Naive thymus-derived CD4-positive, alpha-beta T cell (primary cell): ENCODE measurements around the gene PABPN1L. TPM values are rescaled to one million over a fixed set of nuclear protein-coding genes. Genes with fewer than 3 reads are reported as not detected.
A peak's percentile ranks its signal among the peaks of the same experiment; 100 is the strongest.

Experiments used
- ATAC-seq: fragments of 150-1000 bp; cut with Tn5 transposase; 2 replicates; pipeline ENCODE4 v1.10.0; 2021; ENCODE audit warnings: mild to moderate bottlenecking, moderate library complexity
- CTCF ChIA-PET: fragments of 350-600 bp; sonication (Branson Sonifier 250); formaldehyde crosslinking; loops from one replicate; lab custom pipeline; 2021; ENCODE audit warnings: antibody characterized with exemption; lab: Charles Lee
- POLR2A ChIA-PET: fragments of 350-600 bp; sonication (Branson Sonifier 250); formaldehyde crosslinking; loops from one replicate; lab custom pipeline; 2021; ENCODE audit warnings: antibody characterized with exemption, inconsistent platforms; lab: Charles Lee
- DNase-seq, 9 donors: peaks; one replicate each; pipeline versions ENCODE4 v3.0.0 to v3.0.0-alpha.2; 2020 to 2022; ENCODE audit warnings: mixed read lengths in 1 of 9
- H3K27ac ChIP-seq: one replicate; pipeline ENCODE4 v1.7.0; 2013; ENCODE audit warnings: mild to moderate bottlenecking, low read depth, low read length, moderate library complexity
- H3K27me3 ChIP-seq, 2 donors: one replicate each; pipeline ENCODE4 v1.7.0; 2013; ENCODE audit warnings: low read length in 2 of 2, mild to moderate bottlenecking in 2 of 2, moderate library complexity in 2 of 2; ENCODE audit not compliant: control insufficient read depth in 2 of 2, insufficient read depth in 2 of 2
- H3K36me3 ChIP-seq, 3 experiments: 1 replicate in 2 of 3; 2 replicates in 1 of 3; pipeline ENCODE4 v1.7.0; 2013; ENCODE audit warnings: low read length in 3 of 3, mild to moderate bottlenecking in 3 of 3, moderate library complexity in 1 of 3; ENCODE audit not compliant: insufficient read depth in 3 of 3, control insufficient read depth in 2 of 3
- H3K4me1 ChIP-seq, 2 donors: one replicate each; pipeline ENCODE4 v1.7.0; 2013; ENCODE audit warnings: low read length in 2 of 2, mild to moderate bottlenecking in 2 of 2, moderate library complexity in 1 of 2; ENCODE audit not compliant: control insufficient read depth in 2 of 2, insufficient read depth in 2 of 2
- H3K4me3 ChIP-seq: 2 replicates; pipeline ENCODE4 v1.7.0; 2013; ENCODE audit warnings: mild to moderate bottlenecking, low read length
- H3K9me3 ChIP-seq, 3 experiments: 1 replicate in 2 of 3; 2 replicates in 1 of 3; pipeline ENCODE4 v1.7.0; 2013; ENCODE audit warnings: low read length in 3 of 3; ENCODE audit not compliant: control insufficient read depth in 2 of 3
- H3K27ac Mint-ChIP-seq, 9 donors: one replicate each; pipeline ENCODE4 v1.8.0; 2020 to 2022; ENCODE audit warnings: mixed read lengths in 9 of 9, mild to moderate bottlenecking in 8 of 9, moderate library complexity in 5 of 9, inconsistent platforms in 2 of 9
- H3K27me3 Mint-ChIP-seq, 5 donors: one replicate each; pipeline ENCODE4 v1.8.0; 2021 to 2022; ENCODE audit warnings: mixed read lengths in 5 of 5, mild to moderate bottlenecking in 1 of 5
- H3K36me3 Mint-ChIP-seq, 5 donors: one replicate each; pipeline ENCODE4 v1.8.0; 2020 to 2022; ENCODE audit warnings: mixed read lengths in 5 of 5, mild to moderate bottlenecking in 3 of 5, inconsistent platforms in 1 of 5
- H3K4me1 Mint-ChIP-seq, 7 donors: one replicate each; pipeline ENCODE4 v1.8.0; 2020 to 2022; ENCODE audit warnings: mixed read lengths in 7 of 7, mild to moderate bottlenecking in 3 of 7, inconsistent platforms in 1 of 7
- H3K4me3 Mint-ChIP-seq, 10 donors: one replicate each; pipeline ENCODE4 v1.8.0; 2020 to 2022; ENCODE audit warnings: mild to moderate bottlenecking in 10 of 10, mixed read lengths in 10 of 10, moderate library complexity in 6 of 10, inconsistent platforms in 2 of 10
- H3K9me3 Mint-ChIP-seq, 11 donors: one replicate each; pipeline ENCODE4 v1.8.0; 2020 to 2022; ENCODE audit warnings: mixed read lengths in 11 of 11, mild to moderate bottlenecking in 4 of 11, inconsistent platforms in 1 of 11, moderate library complexity in 1 of 11
- intact Hi-C, 2 donors: fragments of 100-400 bp; cut with micrococcal nuclease; formaldehyde crosslinking; loops; one replicate each; pipeline ENCODE4 v1.15.1; 2023
- polyA plus RNA-seq, 2 donors: library from polyadenylated mRNA; unstranded; fragments of 300-500 nt; fragmentation: Illumina TruSeq; gene quantifications; one replicate each; pipeline ENCODE4 v1.2.3, GENCODE V29; 2021
- total RNA-seq, 6 experiments: library from RNA in 5 of 6; stranded (reverse) in 5 of 6; gene quantifications; 1 replicate in 5 of 6; 2 replicates in 1 of 6; pipeline ENCODE4 v1.2.3 and lab custom pipeline; 2021 to 2026

PABPN1L gene
- total and polyA plus RNA-seq, 7 experiments from 2014 or later, result not detected

GRCh38 chr16:88851616-88852015, 14.8 kb downstream of the PABPN1L start:
- CTCF ChIA-PET, result interaction anchor here (1.3 kb wide), 1 partner anchor 108 kb away, joined by 3 read pairs; no protein-coding TSS in a partner anchor
- Histone ChIP-seq H3K4me1 (peaks cover 9 to 15% of the 10 kb centered on the region in 2 donors), H3K4me3 (no peak overlapping the region), H3K36me3 (peaks cover 0 to 21% (median 0%) of the 10 kb centered on the region in 3 experiments), H3K27me3 (no peaks in the 10 kb centered on the region), H3K27ac (no peak overlapping the region), H3K9me3 (no peaks in the 10 kb centered on the region)
- Mint-ChIP-seq H3K4me1 (peaks cover 11 to 25% (median 21%) of the 10 kb centered on the region in 7 donors), H3K27me3 (no peaks in the 10 kb centered on the region), H3K9me3 (peaks cover 0 to 2% (median 0%) of the 10 kb centered on the region in 11 donors), H3K4me3 (no peak overlapping the region), H3K27ac (no peak overlapping the region), H3K36me3 (peaks cover 0 to 6% (median 0%) of the 10 kb centered on the region in 5 donors)
- POLR2A ChIA-PET, result interaction anchor here (0.5 kb wide), 1 partner anchor 49 kb away, joined by 3 read pairs; no protein-coding TSS in a partner anchor
- ATAC-seq (no peak), DNase-seq (no peak)
- intact Hi-C loops, result loop anchor here (10.0 kb wide), 2 partner anchors 277 to 393 kb away; partner anchors contain the start of gene ZC3H18 (in 1 of the 2)

- no peak overlapping the region for H3K4me3 ChIP-seq
- H3K9me3 Mint-ChIP-seq, result no peaks in the 10 kb centered on the region
- peaks cover 0 to 6% (median 0%) of the 10 kb centered on the region in 5 donors for H3K36me3 Mint-ChIP-seq
- ATAC-seq, result no peak
- intact Hi-C loops, result loop anchor here (10.0 kb wide), 2 partner anchors 276 to 394 kb away; partner anchors contain the start of gene ZC3H18 (in 1 of the 2)
- H3K4me3 Mint-ChIP-seq, result no peak overlapping the region
- H3K27ac ChIP-seq, result no peak overlapping the region
- no peaks in the 10 kb centered on the region for H3K27me3 Mint-ChIP-seq
- H3K9me3 ChIP-seq, result no peaks in the 10 kb centered on the region
- no peak for DNase-seq
- H3K27ac Mint-ChIP-seq, result peak overlapping the region in 2 of 9 donors; percentile 19 to 30
- CTCF ChIA-PET, result no interaction called here
- POLR2A ChIA-PET, result no interaction called here
- peaks cover 11 to 21% (median 18%) of the 10 kb centered on the region in 7 donors for H3K4me1 Mint-ChIP-seq
- H3K4me1 ChIP-seq, result peaks cover 9% of the 10 kb centered on the region in 2 donors
- H3K27me3 ChIP-seq, result no peaks in the 10 kb centered on the region
- H3K36me3 ChIP-seq, result peaks cover 0 to 21% (median 0%) of the 10 kb centered on the region in 3 experiments
Observed at GRCh38 chr16:88850531-88851199, 15.8 kb downstream of the PABPN1L start.

- ATAC-seq (no peak), DNase-seq (no peak)
- Histone ChIP-seq H3K27ac (no peak overlapping the region), H3K27me3 (no peaks in the 10 kb centered on the region), H3K9me3 (no peaks in the 10 kb centered on the region), H3K4me3 (no peak overlapping the region), H3K4me1 (no peaks in the 10 kb centered on the region), H3K36me3 (peaks cover 0 to 23% (median 0%) of the 10 kb centered on the region in 3 experiments)
- peaks cover 0 to 6% (median 0%) of the 10 kb centered on the region in 5 donors for H3K36me3 Mint-ChIP-seq
- peaks cover 0 to 8% (median 4%) of the 10 kb centered on the region in 7 donors for H3K4me1 Mint-ChIP-seq
- no peak overlapping the region for H3K4me3 Mint-ChIP-seq
- H3K9me3 Mint-ChIP-seq, result no peaks in the 10 kb centered on the region
- POLR2A ChIA-PET, result interaction anchor here (0.6 kb wide), 1 partner anchor 285 kb away, joined by 3 read pairs; no protein-coding TSS in a partner anchor
- H3K27me3 Mint-ChIP-seq, result no peaks in the 10 kb centered on the region
- H3K27ac Mint-ChIP-seq, result no peak overlapping the region
- CTCF ChIA-PET, result no interaction called here
- intact Hi-C loops, result no loop called here
Observed at GRCh38 chr16:88848557-88848956, 17.9 kb downstream of the PABPN1L start.

- POLR2A ChIA-PET, result no interaction called here
- ATAC-seq (no peak), DNase-seq (no peak)
- CTCF ChIA-PET, result no interaction called here
- no peak overlapping the region for H3K4me3 Mint-ChIP-seq
- H3K9me3 Mint-ChIP-seq, result no peaks in the 10 kb centered on the region
- Histone ChIP-seq H3K9me3 (no peaks in the 10 kb centered on the region), H3K4me3 (no peak overlapping the region), H3K4me1 (no peaks in the 10 kb centered on the region), H3K27me3 (no peaks in the 10 kb centered on the region), H3K36me3 (peaks cover 0 to 31% (median 0%) of the 10 kb centered on the region in 3 experiments), H3K27ac (no peak overlapping the region)
- intact Hi-C loops, result no loop called here
- no peak overlapping the region for H3K27ac Mint-ChIP-seq
- H3K27me3 Mint-ChIP-seq, result no peaks in the 10 kb centered on the region
- H3K36me3 Mint-ChIP-seq, result peaks cover 0 to 10% (median 0%) of the 10 kb centered on the region in 5 donors
- H3K4me1 Mint-ChIP-seq, result peaks cover 0 to 8% (median 4%) of the 10 kb centered on the region in 7 donors
Observed at GRCh38 chr16:88847654-88848053, 18.8 kb downstream of the PABPN1L start.

- H3K9me3 ChIP-seq, result no peaks in the 10 kb centered on the region
- no peaks in the 10 kb centered on the region for H3K4me1 ChIP-seq
- peaks cover 0 to 47% (median 0%) of the 10 kb centered on the region in 3 experiments for H3K36me3 ChIP-seq
- no peaks in the 10 kb centered on the region for H3K27me3 ChIP-seq
- no peak overlapping the region for H3K4me3 ChIP-seq
- ATAC-seq (no peak), DNase-seq (no peak)
- Mint-ChIP-seq H3K4me3 (no peak overlapping the region), H3K27me3 (no peaks in the 10 kb centered on the region), H3K27ac (no peak overlapping the region), H3K4me1 (peaks cover 0 to 1% (median 0%) of the 10 kb centered on the region in 7 donors), H3K9me3 (no peaks in the 10 kb centered on the region), H3K36me3 (peaks cover 0 to 10% (median 0%) of the 10 kb centered on the region in 5 donors)
- CTCF ChIA-PET, result interaction anchor here (0.7 to 0.8 kb wide), 2 partner anchors 12 to 103 kb away, joined by 3 to 4 read pairs; no protein-coding TSS in a partner anchor
- intact Hi-C loops, result no loop called here
- H3K27ac ChIP-seq, result no peak overlapping the region
- POLR2A ChIA-PET, result interaction anchor here (0.7 to 0.9 kb wide), 2 partner anchors 12 to 67 kb away, joined by 3 read pairs; no protein-coding TSS in a partner anchor
Observed at GRCh38 chr16:88846088-88846487, 20.4 kb downstream of the PABPN1L start.

GRCh38 chr16:88844419-88845036, 21.9 kb downstream of the PABPN1L start:
- intact Hi-C loops, result no loop called here
- no peaks in the 10 kb centered on the region for H3K9me3 ChIP-seq
- no peaks in the 10 kb centered on the region for H3K27me3 ChIP-seq

More at GRCh38 chr16:88844419-88845036, 21.9 kb downstream of the PABPN1L start:
- POLR2A ChIA-PET, result no interaction called here
- Mint-ChIP-seq H3K4me3 (no peak overlapping the region), H3K36me3 (peaks cover 0 to 13% (median 0%) of the 10 kb centered on the region in 5 donors), H3K4me1 (peaks cover 0 to 1% (median 0%) of the 10 kb centered on the region in 7 donors), H3K9me3 (no peaks in the 10 kb centered on the region), H3K27me3 (no peaks in the 10 kb centered on the region), H3K27ac (no peak overlapping the region)
- Histone ChIP-seq H3K27ac (no peak overlapping the region), H3K4me1 (no peaks in the 10 kb centered on the region), H3K36me3 (peaks cover 0 to 49% (median 0%) of the 10 kb centered on the region in 3 experiments), H3K4me3 (no peak overlapping the region)
- ATAC-seq (no peak), DNase-seq (no peak)
- CTCF ChIA-PET, result interaction anchor here (0.6 kb wide), 1 partner anchor 14 kb away, joined by 3 read pairs; no protein-coding TSS in a partner anchor
